Esophagus muscularis mucosa (tissue), 4 donors: ENCODE results near the gene TMEM150B. TPM values are rescaled to one million over a fixed set of nuclear protein-coding genes. Genes with fewer than 3 reads are reported as not detected.

Source experiments
- DNase-seq: peaks from one replicate; pipeline ENCODE4 v3.0.0-alpha.2; 2017; ENCODE audit errors: extremely low spot score
- H3K27ac ChIP-seq, 4 donors: fragments of 200-600 bp; sonication (generic); replicated peaks in 1 of 4; 1 replicate in 3 of 4; 2 replicates in 1 of 4; pipeline ENCODE4 v1.5.1; 2016 to 2019; ENCODE audit warnings: mild to moderate bottlenecking in 1 of 4
- H3K27me3 ChIP-seq, 4 donors: fragments of 200-600 bp; sonication (generic); one replicate each; pipeline versions ENCODE4 v1.5.1 to v1.6.0; 2016 to 2019
- H3K36me3 ChIP-seq, 4 donors: fragments of 200-600 bp; sonication (generic); one replicate each; pipeline ENCODE4 v1.5.1; 2016 to 2019
- H3K4me1 ChIP-seq, 4 donors: fragments of 200-600 bp; sonication (generic); one replicate each; pipeline ENCODE4 v1.5.1; 2016 to 2019
- H3K4me3 ChIP-seq, 4 donors: fragments of 200-600 bp; sonication (generic); 1 replicate in 2 of 4; 2 replicates in 2 of 4; pipeline ENCODE4 v1.5.1; 2016 to 2019; ENCODE audit warnings: mild to moderate bottlenecking in 4 of 4, moderate library complexity in 1 of 4
- H3K9me3 ChIP-seq, 4 donors: fragments of 200-600 bp; sonication (generic); 1 replicate in 3 of 4; 2 replicates in 1 of 4; pipeline ENCODE4 v1.5.1; 2016 to 2019
- EP300 ChIP-seq: sonication (generic); formaldehyde crosslinking; IDR thresholded peaks from one replicate; pipeline ENCODE4 v1.6.1; 2017; ENCODE audit warnings: antibody characterized with exemption
- POLR2A ChIP-seq: fragments of 450-650 bp; IDR thresholded peaks from one replicate; pipeline ENCODE4 v1.6.1; 2017; ENCODE audit warnings: antibody characterized with exemption, moderate library complexity, mild to moderate bottlenecking, low read depth
- POLR2AphosphoS5 ChIP-seq, 2 donors: sonication (generic); formaldehyde crosslinking; IDR thresholded peaks; one replicate each; pipeline ENCODE4 v1.6.1; 2017; ENCODE audit warnings: antibody characterized with exemption in 2 of 2
- WGBS: methylation state at CpG from one replicate; pipeline ENCODE4 v1.1.5; 2018; 5-methylcytosine and 5-hydroxymethylcytosine counted together
- intact Hi-C: fragments of 100-400 bp; cut with DNase I; formaldehyde crosslinking; loops from one replicate; pipeline ENCODE4 v1.15.1; 2023
- total RNA-seq, 4 donors: library from RNA; depleted of rRNA; stranded (reverse); fragments of >200 nt; gene quantifications; one replicate each; pipeline versions ENCODE4 v1.1.0 to v1.2.1, GENCODE V29; 2016
- TF ChIP-seq, protein P1 (sequence below), 3 experiments: fragments of 200-600 bp in 2 of 3; fragments of 450-650 bp in 1 of 3; sonication (generic) in 2 of 3; IDR thresholded peaks; one replicate each; pipeline ENCODE4 v1.5.1; 2017 to 2019; ENCODE audit warnings: antibody characterized with exemption in 3 of 3, mild to moderate bottlenecking in 2 of 3, moderate library complexity in 1 of 3

Gene TMEM150B
- total RNA-seq, 4 donors from 2014 or later = 0.83 to 5.2 (median 2.7) TPM

GRCh38 chr19:55311797-55312196, 13.3 kb downstream of the TMEM150B start:
- H3K36me3 ChIP-seq = peaks cover under 1 to 25% (median 19%) of the 10 kb centered on the region in 4 donors
- H3K27me3 ChIP-seq = peaks cover 0 to 12% (median 0%) of the 10 kb centered on the region in 4 donors
- no peak overlapping the region for H3K27ac ChIP-seq
- no peak for DNase-seq
- intact Hi-C loops = no loop called here
- H3K4me3 ChIP-seq = no peak overlapping the region
- no peaks in the 10 kb centered on the region for H3K9me3 ChIP-seq
- H3K4me1 ChIP-seq = no peaks in the 10 kb centered on the region
- 90% methylated on average over 4 of the region's 18 CpGs for WGBS
- TF ChIP-seq, protein P1, sequence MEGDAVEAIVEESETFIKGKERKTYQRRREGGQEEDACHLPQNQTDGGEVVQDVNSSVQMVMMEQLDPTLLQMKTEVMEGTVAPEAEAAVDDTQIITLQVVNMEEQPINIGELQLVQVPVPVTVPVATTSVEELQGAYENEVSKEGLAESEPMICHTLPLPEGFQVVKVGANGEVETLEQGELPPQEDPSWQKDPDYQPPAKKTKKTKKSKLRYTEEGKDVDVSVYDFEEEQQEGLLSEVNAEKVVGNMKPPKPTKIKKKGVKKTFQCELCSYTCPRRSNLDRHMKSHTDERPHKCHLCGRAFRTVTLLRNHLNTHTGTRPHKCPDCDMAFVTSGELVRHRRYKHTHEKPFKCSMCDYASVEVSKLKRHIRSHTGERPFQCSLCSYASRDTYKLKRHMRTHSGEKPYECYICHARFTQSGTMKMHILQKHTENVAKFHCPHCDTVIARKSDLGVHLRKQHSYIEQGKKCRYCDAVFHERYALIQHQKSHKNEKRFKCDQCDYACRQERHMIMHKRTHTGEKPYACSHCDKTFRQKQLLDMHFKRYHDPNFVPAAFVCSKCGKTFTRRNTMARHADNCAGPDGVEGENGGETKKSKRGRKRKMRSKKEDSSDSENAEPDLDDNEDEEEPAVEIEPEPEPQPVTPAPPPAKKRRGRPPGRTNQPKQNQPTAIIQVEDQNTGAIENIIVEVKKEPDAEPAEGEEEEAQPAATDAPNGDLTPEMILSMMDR (IDR thresholded peaks at IDR 0.05) = no peak
- TF ChIP-seq POLR2A (no peak), POLR2AphosphoS5 (IDR thresholded peaks at IDR 0.05) (no peak), EP300 (no peak)

DNA sequence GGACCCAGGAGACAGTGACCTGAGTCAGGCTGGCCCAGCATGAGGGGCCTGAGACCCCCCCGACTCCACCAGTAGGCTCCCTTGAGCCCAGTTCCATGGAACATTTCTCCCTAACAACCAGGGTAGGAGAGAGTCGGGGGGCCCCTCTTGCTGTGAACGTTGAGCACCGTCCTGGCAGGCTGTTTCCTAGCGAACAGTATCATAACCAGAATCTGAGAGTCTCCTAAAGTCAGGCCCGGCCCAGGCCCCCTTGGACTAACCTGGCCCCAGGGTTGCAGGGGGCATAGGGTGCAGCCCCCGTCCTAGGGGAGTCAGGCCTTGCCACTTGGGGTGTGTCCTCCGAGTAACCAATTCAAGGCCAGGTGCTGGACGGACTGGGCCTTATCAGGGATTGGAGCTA, 13.7 kb downstream of the TMEM150B start:
- Histone ChIP-seq H3K9me3 (no peaks in the 10 kb centered on the region), H3K27me3 (peaks cover 0 to 12% (median 0%) of the 10 kb centered on the region in 4 donors), H3K27ac (no peak overlapping the region), H3K4me1 (no peaks in the 10 kb centered on the region), H3K4me3 (no peak overlapping the region), H3K36me3 (peaks cover 3 to 29% (median 23%) of the 10 kb centered on the region in 4 donors)
- DNase-seq = no peak
- no peak for TF ChIP-seq POLR2AphosphoS5 (IDR thresholded peaks at IDR 0.05)
- TF ChIP-seq POLR2A = no peak
- TF ChIP-seq, protein P1 (IDR thresholded peaks at IDR 0.05) = no peak
- TF ChIP-seq EP300 = no peak
- intact Hi-C loops = no loop called here
- 60% methylated on average over 1 of the region's 9 CpGs for WGBS

DNA sequence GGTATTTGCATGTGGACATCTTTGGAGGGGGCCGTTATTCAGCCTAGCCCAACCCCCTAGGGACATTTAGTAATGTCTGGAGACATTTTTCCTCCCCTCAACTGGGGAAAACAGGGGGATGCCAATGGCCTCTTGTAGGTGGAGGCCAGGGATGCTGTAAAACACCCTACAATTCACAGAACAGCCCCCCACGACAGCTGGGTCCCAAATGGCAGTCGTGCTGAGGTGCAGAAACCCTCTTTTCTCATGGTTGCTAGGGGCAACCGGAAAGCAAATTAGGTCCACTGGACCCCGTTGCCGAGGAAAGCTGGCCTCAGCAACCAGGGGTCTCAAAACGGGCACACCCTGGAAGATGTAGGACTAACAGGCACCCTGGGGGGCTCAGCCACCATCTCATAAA, 14.6 kb downstream of the TMEM150B start:
- no peaks in the 10 kb centered on the region for H3K4me1 ChIP-seq
- no peak overlapping the region for H3K4me3 ChIP-seq
- peaks cover 3 to 38% (median 28%) of the 10 kb centered on the region in 4 donors for H3K36me3 ChIP-seq
- 73% methylated on average over 7 of the region's 7 CpGs for WGBS
- H3K9me3 ChIP-seq = no peaks in the 10 kb centered on the region
- no peak for DNase-seq
- H3K27me3 ChIP-seq = peaks cover 0 to 12% (median 0%) of the 10 kb centered on the region in 4 donors
- no peak overlapping the region for H3K27ac ChIP-seq
- TF ChIP-seq, protein P1 (IDR thresholded peaks at IDR 0.05) = no peak
- TF ChIP-seq POLR2A (no peak), EP300 (no peak), POLR2AphosphoS5 (IDR thresholded peaks at IDR 0.05) (no peak)
- intact Hi-C loops = no loop called here

DNA sequence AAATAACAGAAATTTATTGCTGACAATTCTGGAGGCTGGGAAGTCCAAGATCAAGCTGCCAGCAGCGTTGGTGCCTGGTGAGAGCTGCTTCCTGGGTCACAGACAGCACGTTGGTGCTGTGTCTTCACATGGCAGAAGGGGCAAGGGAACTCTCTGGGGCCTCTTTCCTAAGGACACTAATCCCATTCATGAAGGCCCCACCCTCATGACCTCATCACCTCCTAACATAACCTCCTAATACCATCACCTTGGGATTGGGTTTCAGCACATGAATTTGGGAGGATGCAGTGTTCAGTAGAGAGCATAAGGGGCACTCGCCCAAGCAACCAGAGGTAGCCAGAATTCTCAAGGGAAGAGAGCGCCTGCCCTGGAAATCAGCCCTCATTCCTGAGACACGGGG, 15.7 kb downstream of the TMEM150B start:
- Histone ChIP-seq H3K9me3 (no peaks in the 10 kb centered on the region), H3K27me3 (peaks cover 0 to 3% (median 0%) of the 10 kb centered on the region in 4 donors), H3K36me3 (peaks cover 3 to 48% (median 33%) of the 10 kb centered on the region in 4 donors), H3K4me3 (no peak overlapping the region), H3K4me1 (no peaks in the 10 kb centered on the region), H3K27ac (no peak overlapping the region)
- no peak for DNase-seq
- WGBS = 91% methylated on average over 3 of the region's 5 CpGs
- intact Hi-C loops = loop anchor here (10.0 kb wide), 1 partner anchor 105 kb away; no protein-coding TSS in a partner anchor
- no peak for TF ChIP-seq POLR2A
- TF ChIP-seq, protein P1 (IDR thresholded peaks at IDR 0.05) = no peak

- intact Hi-C loops = loop anchor here (10.0 kb wide), 1 partner anchor 107 kb away; no protein-coding TSS in a partner anchor
- no peak for TF ChIP-seq EP300
- TF ChIP-seq, protein P1 (IDR thresholded peaks at IDR 0.05) = no peak
- no peak for TF ChIP-seq POLR2AphosphoS5 (IDR thresholded peaks at IDR 0.05)
- no peak for TF ChIP-seq POLR2A
These were observed 16.9 kb downstream of the TMEM150B start for GRCh38 chr19:55308281-55308680.

More at GRCh38 chr19:55308281-55308680, 16.9 kb downstream of the TMEM150B start:
- Histone ChIP-seq H3K4me1 (no peaks in the 10 kb centered on the region), H3K27me3 (no peaks in the 10 kb centered on the region), H3K36me3 (peaks cover 3 to 60% (median 40%) of the 10 kb centered on the region in 4 donors), H3K4me3 (no peak overlapping the region), H3K27ac (no peak overlapping the region), H3K9me3 (no peaks in the 10 kb centered on the region)
- DNase-seq = no peak
- WGBS = 96% methylated on average over 7 of the region's 11 CpGs
